Fibroblast of lung (primary cell): ENCODE measurements around the gene PHF2. TPM values are rescaled to one million over a fixed set of nuclear protein-coding genes. Genes with fewer than 3 reads are reported as not detected.

Experiments
- DNase-seq, 2 donors: peaks; one replicate each; pipeline versions ENCODE4 v3.0.0 to v3.0.0-alpha.2; 2010; ENCODE audit warnings: low read depth in 2 of 2
- H2AFZ ChIP-seq: 2 replicates; pipeline ENCODE4 v1.5.1; 2012; ENCODE audit warnings: low read length, control low read depth, inconsistent platforms
- H3K27ac ChIP-seq: 2 replicates; pipeline ENCODE4 v1.5.1; 2011; ENCODE audit warnings: low read length, control low read depth; ENCODE audit not compliant: insufficient read depth
- H3K27me3 ChIP-seq: 2 replicates; pipeline ENCODE4 v1.5.1; 2011; ENCODE audit warnings: mild to moderate bottlenecking, low read length; ENCODE audit not compliant: control insufficient read depth, insufficient read depth
- H3K36me3 ChIP-seq: 2 replicates; pipeline ENCODE4 v1.5.1; 2011; ENCODE audit warnings: low read length; ENCODE audit not compliant: control insufficient read depth, insufficient read depth
- H3K4me1 ChIP-seq: 2 replicates; pipeline ENCODE4 v1.5.1; 2011; ENCODE audit warnings: low read length; ENCODE audit not compliant: control insufficient read depth, insufficient read depth; ENCODE audit errors: extremely low read depth
- H3K4me2 ChIP-seq: 2 replicates; pipeline ENCODE4 v1.5.1; 2011; ENCODE audit warnings: low read length, control low read depth; ENCODE audit not compliant: insufficient read depth; ENCODE audit errors: extremely low read depth
- H3K4me3 ChIP-seq, 4 experiments: fragments of 200-600 bp in 1 of 4; sonication (generic) in 1 of 4; replicated peaks in 1 of 4; 2 replicates each; pipeline ENCODE4 v1.5.1; 2011 to 2016; ENCODE audit warnings: low read length in 4 of 4, low read depth in 3 of 4, mild to moderate bottlenecking in 3 of 4, control low read depth in 2 of 4, inconsistent platforms in 1 of 4, mixed read lengths in 1 of 4; ENCODE audit not compliant: insufficient read depth in 1 of 4; ENCODE audit errors: control extremely low read depth in 1 of 4
- H3K79me2 ChIP-seq: 2 replicates; pipeline ENCODE4 v1.5.1; 2012; ENCODE audit warnings: mild to moderate bottlenecking, low read length, inconsistent platforms; ENCODE audit not compliant: control insufficient read depth, insufficient read depth
- H3K9ac ChIP-seq: 2 replicates; pipeline ENCODE4 v1.5.1; 2011; ENCODE audit warnings: mild to moderate bottlenecking, low read length, control low read depth; ENCODE audit not compliant: insufficient read depth
- H3K9me3 ChIP-seq: 2 replicates; pipeline ENCODE4 v1.5.1; 2012; ENCODE audit warnings: low read depth, low read length; ENCODE audit not compliant: control insufficient read depth, insufficient read depth
- H4K20me1 ChIP-seq: 2 replicates; pipeline ENCODE4 v1.5.1; 2011; ENCODE audit warnings: low read length; ENCODE audit not compliant: control insufficient read depth, insufficient read depth; ENCODE audit errors: extremely low read depth
- EZH2 ChIP-seq: IDR thresholded peaks from 2 replicates; pipeline ENCODE4 v1.5.1; 2012; ENCODE audit warnings: low read length, control low read depth, mild to moderate bottlenecking; ENCODE audit errors: missing control alignments
- polyA minus RNA-seq: library from RNA; depleted of rRNA, polyadenylated mRNA; stranded (reverse); fragments of >200 nt; gene quantifications from 2 replicates; pipeline ENCODE4 v1.2.3, GENCODE V29; 2011; ENCODE audit warnings: low replicate concordance
- polyA plus RNA-seq, 2 donors: library from polyadenylated mRNA; depleted of rRNA in 1 of 2; stranded (reverse) in 1 of 2; unstranded in 1 of 2; fragments of >200 nt; gene quantifications; 2 replicates each; pipeline ENCODE4 v1.2.1, GENCODE V29; 2011 to 2012; ENCODE audit warnings: missing spikeins in 1 of 2
- total RNA-seq: library from RNA; depleted of rRNA; stranded (reverse); fragments of >200 nt; gene quantifications from 2 replicates; pipeline ENCODE4 v1.2.1, GENCODE V29; 2014
- TF ChIP-seq, protein P1 (sequence below), 2 donors: IDR thresholded peaks in 1 of 2; conservative IDR thresholded peaks in 1 of 2; 1 replicate in 1 of 2; 2 replicates in 1 of 2; pipeline ENCODE4 v1.5.1; 2011 to 2012; ENCODE audit warnings: low read length in 2 of 2, control low read depth in 1 of 2, inconsistent platforms in 1 of 2, low read depth in 1 of 2, mild to moderate bottlenecking in 1 of 2

The PHF2 gene
- total RNA-seq (12.1 and 13.4 TPM in 2 replicates), polyA plus RNA-seq (9.2 and 9.5 TPM in 2 replicates), polyA minus RNA-seq (8.4 and 15.7 TPM in 2 replicates)
- polyA plus RNA-seq (2012), result 11.6 and 12.0 TPM in 2 replicates

DNA sequence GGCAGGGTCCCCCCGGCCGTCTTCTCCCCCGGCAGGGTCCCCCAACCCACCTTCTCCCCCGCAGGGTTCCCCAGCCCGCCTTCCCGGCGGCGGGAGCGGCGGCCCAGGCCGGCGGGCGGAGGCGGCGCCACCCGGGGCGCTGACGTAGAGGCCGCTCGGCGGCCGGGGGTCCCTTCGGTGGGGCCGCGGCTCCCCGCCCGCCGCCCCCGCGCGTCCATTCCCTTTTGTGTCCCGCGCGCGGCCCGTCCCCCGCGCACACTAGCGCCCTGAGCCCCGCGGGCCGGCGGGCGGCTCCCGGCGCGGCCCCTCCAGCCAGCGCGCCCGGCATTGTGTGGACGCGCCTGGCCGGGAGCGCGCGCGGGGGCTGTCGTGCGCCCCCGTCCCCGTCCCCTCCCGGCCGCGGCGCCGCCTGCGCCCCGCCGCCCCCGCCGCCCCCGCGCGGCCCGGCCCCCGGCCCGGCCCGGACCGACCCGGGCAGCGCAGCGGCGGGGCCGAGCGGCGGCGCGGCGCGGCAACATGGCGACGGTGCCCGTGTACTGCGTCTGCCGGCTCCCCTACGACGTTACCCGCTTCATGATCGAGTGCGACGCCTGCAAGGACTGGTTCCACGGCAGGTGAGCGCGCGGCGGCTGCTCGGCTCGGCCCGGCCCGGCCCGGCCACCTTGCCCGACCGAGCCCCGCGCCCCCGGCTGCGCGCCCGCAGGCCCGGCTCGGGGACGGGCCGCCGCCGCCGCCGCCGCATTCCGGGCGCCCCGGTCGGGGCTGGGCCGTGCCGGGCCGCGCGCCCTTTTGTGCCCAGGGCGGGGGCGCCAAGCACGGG, at the start of gene PHF2:
Gene PHF2 (plus strand): TSS at position 327 of the 820 bp plus-strand sequence. CDS start 190 bp downstream, at position 517.
- Histone ChIP-seq H3K4me3 (peak within 1 kb of the TSS; percentile 67 to 77 (median 72)), H4K20me1 (no peaks in the 10 kb centered on the region), H2AFZ (peak within 1 kb of the TSS; percentile 31), H3K79me2 (peaks cover 39% of the 10 kb centered on the region), H3K27ac (peak within 1 kb of the TSS; percentile 59), H3K4me2 (peak within 1 kb of the TSS; percentile 98), H3K4me1 (peaks cover 7% of the 10 kb centered on the region), H3K9me3 (no peaks in the 10 kb centered on the region), H3K27me3 (no peaks in the 10 kb centered on the region), H3K9ac (peak within 1 kb of the TSS; percentile 66), H3K36me3 (no peaks in the 10 kb centered on the region)
- DNase-seq, result no peak
- TF ChIP-seq, protein P1, sequence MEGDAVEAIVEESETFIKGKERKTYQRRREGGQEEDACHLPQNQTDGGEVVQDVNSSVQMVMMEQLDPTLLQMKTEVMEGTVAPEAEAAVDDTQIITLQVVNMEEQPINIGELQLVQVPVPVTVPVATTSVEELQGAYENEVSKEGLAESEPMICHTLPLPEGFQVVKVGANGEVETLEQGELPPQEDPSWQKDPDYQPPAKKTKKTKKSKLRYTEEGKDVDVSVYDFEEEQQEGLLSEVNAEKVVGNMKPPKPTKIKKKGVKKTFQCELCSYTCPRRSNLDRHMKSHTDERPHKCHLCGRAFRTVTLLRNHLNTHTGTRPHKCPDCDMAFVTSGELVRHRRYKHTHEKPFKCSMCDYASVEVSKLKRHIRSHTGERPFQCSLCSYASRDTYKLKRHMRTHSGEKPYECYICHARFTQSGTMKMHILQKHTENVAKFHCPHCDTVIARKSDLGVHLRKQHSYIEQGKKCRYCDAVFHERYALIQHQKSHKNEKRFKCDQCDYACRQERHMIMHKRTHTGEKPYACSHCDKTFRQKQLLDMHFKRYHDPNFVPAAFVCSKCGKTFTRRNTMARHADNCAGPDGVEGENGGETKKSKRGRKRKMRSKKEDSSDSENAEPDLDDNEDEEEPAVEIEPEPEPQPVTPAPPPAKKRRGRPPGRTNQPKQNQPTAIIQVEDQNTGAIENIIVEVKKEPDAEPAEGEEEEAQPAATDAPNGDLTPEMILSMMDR (conservative IDR thresholded peaks at IDR 0.05 in 1 of 2, IDR thresholded peaks at IDR 0.05 in 1 of 2; ENCODE audit: low read depth in 1 of 2, low read length in 2 of 2), result no peak
- no peak for TF ChIP-seq EZH2

DNA sequence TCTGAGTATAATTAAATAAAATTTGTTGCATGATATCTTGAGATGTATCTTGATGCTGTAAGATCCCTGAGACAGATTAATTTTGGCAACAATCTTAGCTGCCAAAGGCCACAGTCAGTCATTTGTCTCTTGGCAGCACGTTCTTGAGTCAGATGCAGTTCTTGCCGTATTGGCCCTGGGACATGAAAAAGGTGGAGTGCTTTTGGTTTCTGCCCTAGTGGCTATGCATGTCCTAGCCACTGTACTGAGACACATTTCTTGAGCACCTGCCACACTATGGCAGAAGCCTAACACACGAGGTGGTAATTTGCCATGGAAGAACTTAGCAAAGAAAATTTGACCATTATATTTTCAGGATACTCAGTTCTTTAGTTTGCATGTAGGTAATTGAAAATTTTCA, 45.0 kb upstream of the PHF2 start:
- Histone ChIP-seq H4K20me1 (no peaks in the 10 kb centered on the region), H3K27ac (no peak overlapping the region), H3K4me1 (no peaks in the 10 kb centered on the region), H3K36me3 (peaks cover 18% of the 10 kb centered on the region), H3K4me2 (no peak overlapping the region), H3K9ac (no peak overlapping the region), H3K9me3 (no peaks in the 10 kb centered on the region), H3K27me3 (no peaks in the 10 kb centered on the region), H3K79me2 (peaks cover 2% of the 10 kb centered on the region), H2AFZ (no peak overlapping the region), H3K4me3 (no peak overlapping the region)
- TF ChIP-seq, protein P1 (conservative IDR thresholded peaks at IDR 0.05 in 1 of 2, IDR thresholded peaks at IDR 0.05 in 1 of 2; ENCODE audit: low read depth in 1 of 2, low read length in 2 of 2), result no peak
- TF ChIP-seq EZH2, result no peak
- DNase-seq, result no peak

DNA sequence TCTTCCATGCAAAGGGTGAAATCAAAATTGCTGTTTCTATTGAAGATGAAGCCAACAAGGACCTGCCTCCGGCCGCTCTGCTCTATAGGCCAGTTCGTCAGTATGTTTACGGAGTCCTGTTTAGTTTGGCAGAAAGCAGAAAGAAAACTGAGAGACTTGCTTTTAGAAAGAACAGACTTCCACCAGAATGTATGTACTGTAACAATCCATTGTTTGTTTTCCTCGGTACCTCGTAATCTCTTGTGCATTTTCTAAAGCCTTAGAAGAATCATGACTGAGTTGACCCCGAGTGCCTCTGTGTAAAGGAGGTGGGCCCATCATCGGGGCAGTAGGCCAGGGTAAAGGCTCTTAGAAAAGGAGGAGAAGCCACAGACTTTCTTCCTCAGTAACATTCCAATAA, 44.2 kb upstream of the PHF2 start:
- Histone ChIP-seq H4K20me1 (no peaks in the 10 kb centered on the region), H3K36me3 (peaks cover 18% of the 10 kb centered on the region), H3K9ac (no peak overlapping the region), H3K27me3 (no peaks in the 10 kb centered on the region), H3K4me3 (no peak overlapping the region), H3K9me3 (no peaks in the 10 kb centered on the region), H3K4me2 (no peak overlapping the region), H3K27ac (no peak overlapping the region), H3K79me2 (peaks cover 2% of the 10 kb centered on the region), H2AFZ (no peak overlapping the region), H3K4me1 (no peaks in the 10 kb centered on the region)
- no peak for TF ChIP-seq EZH2
- TF ChIP-seq, protein P1 (conservative IDR thresholded peaks at IDR 0.05 in 1 of 2, IDR thresholded peaks at IDR 0.05 in 1 of 2; ENCODE audit: low read depth in 1 of 2, low read length in 2 of 2), result no peak
- DNase-seq, result peak in 1 of 2 donors; percentile 37
